ENCODE measurements around the gene NADK. TPM values are rescaled to one million over a fixed set of nuclear protein-coding genes. Genes with fewer than 3 reads are reported as not detected.

Gene NADK
- total RNA-seq, 1 experiment from 2014 or later, result 93.4 TPM

DNA sequence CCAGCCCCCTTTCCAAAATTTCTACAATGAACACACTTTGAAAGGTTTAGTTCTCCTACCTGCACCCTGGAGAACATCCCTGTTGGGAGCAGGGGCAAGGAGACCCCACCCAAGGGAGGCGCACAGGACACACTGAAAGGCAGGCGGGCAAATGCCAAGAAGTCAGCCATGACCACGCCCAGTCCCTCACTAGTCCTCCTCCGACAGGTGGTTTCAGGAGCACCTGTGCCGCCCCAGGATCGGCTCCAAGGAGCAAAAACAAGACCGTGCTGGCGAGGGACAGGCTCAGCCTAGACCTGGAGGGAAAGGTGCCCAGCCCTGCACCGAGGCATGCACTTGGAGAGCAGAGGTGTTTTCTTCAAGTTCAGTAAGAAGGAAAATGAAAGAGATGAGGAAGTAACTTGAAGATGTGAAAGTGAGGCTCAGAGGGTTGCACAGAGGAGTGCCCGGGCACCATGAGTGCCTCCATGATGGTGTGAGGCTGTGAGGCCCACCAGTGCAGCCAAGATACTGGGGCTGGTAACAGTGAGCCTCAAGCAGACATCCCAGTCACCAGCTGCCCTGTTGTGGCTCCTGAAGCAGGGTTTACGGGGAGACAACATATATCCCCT, 19.6 kb upstream of the NADK start:
- DNase-seq (ENCODE audit: low read depth, low spot score), result no peak
- POLR2A ChIA-PET, result no interaction called here

DNA sequence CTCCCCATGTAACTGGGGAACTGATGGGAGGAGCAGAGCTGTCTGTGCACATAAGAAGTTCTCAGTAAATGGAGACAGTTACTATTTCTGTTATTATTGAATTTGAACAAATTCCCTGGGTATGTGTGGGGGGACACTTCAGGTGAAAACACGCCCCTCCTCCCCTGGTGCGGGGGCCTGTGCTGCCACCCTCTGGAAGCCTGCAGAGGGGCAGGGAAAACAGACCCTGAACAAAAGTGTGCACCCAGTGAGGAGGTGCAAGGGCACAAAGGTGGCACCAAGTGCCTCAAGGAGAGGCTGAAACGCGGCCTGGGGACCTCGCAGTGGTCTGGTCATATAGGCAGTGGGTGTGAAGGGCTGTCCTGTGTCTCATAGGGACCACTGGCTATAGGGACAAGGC, 18.2 kb upstream of the NADK start:
- no peak overlapping the region for H3K9ac ChIP-seq (ENCODE audit: low read length)
- no peak overlapping the region for H2AFZ ChIP-seq (ENCODE audit: low read depth, low read length, poor library complexity, severe bottlenecking)
- TF ChIP-seq ZNF274 (IDR thresholded peaks at IDR 0.05; ENCODE audit: low read depth, low read length) (no peak), YY1 (IDR thresholded peaks at IDR 0.05; ENCODE audit: extremely low read depth, insufficient replicate concordance, low read depth, low read length) (no peak), RAD21 (IDR thresholded peaks at IDR 0.05; ENCODE audit: low read depth) (peak; percentile 52)
- TF ChIP-seq, protein P1, sequence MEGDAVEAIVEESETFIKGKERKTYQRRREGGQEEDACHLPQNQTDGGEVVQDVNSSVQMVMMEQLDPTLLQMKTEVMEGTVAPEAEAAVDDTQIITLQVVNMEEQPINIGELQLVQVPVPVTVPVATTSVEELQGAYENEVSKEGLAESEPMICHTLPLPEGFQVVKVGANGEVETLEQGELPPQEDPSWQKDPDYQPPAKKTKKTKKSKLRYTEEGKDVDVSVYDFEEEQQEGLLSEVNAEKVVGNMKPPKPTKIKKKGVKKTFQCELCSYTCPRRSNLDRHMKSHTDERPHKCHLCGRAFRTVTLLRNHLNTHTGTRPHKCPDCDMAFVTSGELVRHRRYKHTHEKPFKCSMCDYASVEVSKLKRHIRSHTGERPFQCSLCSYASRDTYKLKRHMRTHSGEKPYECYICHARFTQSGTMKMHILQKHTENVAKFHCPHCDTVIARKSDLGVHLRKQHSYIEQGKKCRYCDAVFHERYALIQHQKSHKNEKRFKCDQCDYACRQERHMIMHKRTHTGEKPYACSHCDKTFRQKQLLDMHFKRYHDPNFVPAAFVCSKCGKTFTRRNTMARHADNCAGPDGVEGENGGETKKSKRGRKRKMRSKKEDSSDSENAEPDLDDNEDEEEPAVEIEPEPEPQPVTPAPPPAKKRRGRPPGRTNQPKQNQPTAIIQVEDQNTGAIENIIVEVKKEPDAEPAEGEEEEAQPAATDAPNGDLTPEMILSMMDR (IDR thresholded peaks at IDR 0.05 in 2 of 3, conservative IDR thresholded peaks at IDR 0.05 in 1 of 3; ENCODE audit: borderline replicate concordance in 1 of 3, insufficient read depth in 1 of 3, low read depth in 2 of 3, low read length in 2 of 3), result peak; percentile 4 to 45 (median 45); a peak in 4 of 6 replicates
- ChIA-PET RAD21 (ENCODE audit: low non-redundant PET in 1 of 2, low total read pairs in 2 of 2, uncharacterized antibody in 2 of 2, unreplicated experiment in 2 of 2) (no interaction called here), POLR2A (no interaction called here), CTCF (interaction anchor here (0.7 kb wide), 1 partner anchor 10 kb away, joined by 4 read pairs; no protein-coding TSS in a partner anchor)
- no peaks in the 10 kb centered on the region for H3K4me1 ChIP-seq (ENCODE audit: control insufficient read depth in 1 of 2, insufficient read depth in 2 of 2, low read length in 2 of 2)
- H3K27me3 ChIP-seq (ENCODE audit: insufficient read depth, low read length), result no peaks in the 10 kb centered on the region
- intact Hi-C loops (cut with micrococcal nuclease), result no loop called here
- H4K20me1 ChIP-seq (ENCODE audit: insufficient read depth), result no peaks in the 10 kb centered on the region
- no peak for DNase-seq (ENCODE audit: low read depth, low spot score)
- no TSS peak for BruUV-seq (replicated peaks)
- no peaks in the 10 kb centered on the region for H3K9me2 ChIP-seq (ENCODE audit: insufficient read depth)
- H3K9me3 ChIP-seq (ENCODE audit: control insufficient read depth in 1 of 2, insufficient read depth in 1 of 2, low read depth in 1 of 2, low read length in 2 of 2), result no peaks in the 10 kb centered on the region
- no peak overlapping the region for H3K27ac ChIP-seq (ENCODE audit: low read depth, low read length)
- ATAC-seq, result peak; percentile 64
- H3K36me3 ChIP-seq (ENCODE audit: control insufficient read depth in 1 of 2, insufficient read depth in 2 of 2, low read length in 2 of 2), result peaks cover 38 to 51% of the 10 kb centered on the region in 2 experiments
- H3K4me2 ChIP-seq (ENCODE audit: low read length), result no peak overlapping the region
- peaks cover 67% of the 10 kb centered on the region for H3K79me2 ChIP-seq (ENCODE audit: insufficient read depth, low read length)
- no peak overlapping the region for H3K4me3 ChIP-seq (replicated peaks in 1 of 2; ENCODE audit: low read depth in 1 of 2, low read length in 2 of 2)

More for the DNA sequence above, 19.6 kb upstream of the NADK start:
- Histone ChIP-seq H4K20me1 (ENCODE audit: insufficient read depth) (peaks cover 4% of the 10 kb centered on the region; the same call in 1 of the 2 replicates), H3K9ac (ENCODE audit: low read length) (no peak overlapping the region), H3K4me2 (ENCODE audit: low read length) (no peak overlapping the region), H3K4me3 (replicated peaks in 1 of 2; ENCODE audit: low read depth in 1 of 2, low read length in 2 of 2) (no peak overlapping the region), H2AFZ (ENCODE audit: low read depth, low read length, poor library complexity, severe bottlenecking) (no peak overlapping the region), H3K79me2 (ENCODE audit: insufficient read depth, low read length) (peaks cover 81% of the 10 kb centered on the region), H3K36me3 (ENCODE audit: control insufficient read depth in 1 of 2, insufficient read depth in 2 of 2, low read length in 2 of 2) (peaks cover 35 to 43% of the 10 kb centered on the region in 2 experiments), H3K9me3 (ENCODE audit: control insufficient read depth in 1 of 2, insufficient read depth in 1 of 2, low read depth in 1 of 2, low read length in 2 of 2) (no peaks in the 10 kb centered on the region), H3K27me3 (ENCODE audit: insufficient read depth, low read length) (no peaks in the 10 kb centered on the region), H3K27ac (ENCODE audit: low read depth, low read length) (no peak overlapping the region), H3K4me1 (ENCODE audit: control insufficient read depth in 1 of 2, insufficient read depth in 2 of 2, low read length in 2 of 2) (no peaks in the 10 kb centered on the region), H3K9me2 (ENCODE audit: insufficient read depth) (no peaks in the 10 kb centered on the region)
- ChIA-PET CTCF (no interaction called here), RAD21 (ENCODE audit: low non-redundant PET in 1 of 2, low total read pairs in 2 of 2, uncharacterized antibody in 2 of 2, unreplicated experiment in 2 of 2) (no interaction called here)
- no TSS peak for BruUV-seq (replicated peaks)
- ATAC-seq, result no peak
- TF ChIP-seq TCF7L2 (IDR thresholded peaks at IDR 0.05; ENCODE audit: borderline replicate concordance, extremely low read depth, insufficient read depth, insufficient read length) (no peak), POLR2A (IDR thresholded peaks at IDR 0.05; ENCODE audit: borderline replicate concordance, extremely low read depth, insufficient read depth, insufficient read length) (no peak), SP1 (IDR thresholded peaks at IDR 0.05; ENCODE audit: low read depth) (no peak), ZNF274 (IDR thresholded peaks at IDR 0.05; ENCODE audit: low read depth, low read length) (no peak), FOSL1 (IDR thresholded peaks at IDR 0.05; ENCODE audit: low read depth) (no peak), EZH2 (IDR thresholded peaks at IDR 0.05) (no peak), RAD21 (IDR thresholded peaks at IDR 0.05; ENCODE audit: low read depth) (no peak), CEBPB (IDR thresholded peaks at IDR 0.05; ENCODE audit: low read depth) (no peak)
- TF ChIP-seq, protein P2, sequence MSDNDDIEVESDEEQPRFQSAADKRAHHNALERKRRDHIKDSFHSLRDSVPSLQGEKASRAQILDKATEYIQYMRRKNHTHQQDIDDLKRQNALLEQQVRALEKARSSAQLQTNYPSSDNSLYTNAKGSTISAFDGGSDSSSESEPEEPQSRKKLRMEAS (IDR thresholded peaks at IDR 0.05), result no peak
- TF ChIP-seq, protein P3, sequence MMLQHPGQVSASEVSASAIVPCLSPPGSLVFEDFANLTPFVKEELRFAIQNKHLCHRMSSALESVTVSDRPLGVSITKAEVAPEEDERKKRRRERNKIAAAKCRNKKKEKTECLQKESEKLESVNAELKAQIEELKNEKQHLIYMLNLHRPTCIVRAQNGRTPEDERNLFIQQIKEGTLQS (IDR thresholded peaks at IDR 0.05), result no peak
- intact Hi-C loops (cut with micrococcal nuclease), result no loop called here
